ENCODE results near the gene CAV1. TPM values are rescaled to one million over a fixed set of nuclear protein-coding genes. Genes with fewer than 3 reads are reported as not detected.
A peak's percentile ranks its signal among the peaks of the same experiment; 100 is the strongest.

CAV1 gene
- total RNA-seq, 1 donor from 2014 or later: 695 TPM

DNA sequence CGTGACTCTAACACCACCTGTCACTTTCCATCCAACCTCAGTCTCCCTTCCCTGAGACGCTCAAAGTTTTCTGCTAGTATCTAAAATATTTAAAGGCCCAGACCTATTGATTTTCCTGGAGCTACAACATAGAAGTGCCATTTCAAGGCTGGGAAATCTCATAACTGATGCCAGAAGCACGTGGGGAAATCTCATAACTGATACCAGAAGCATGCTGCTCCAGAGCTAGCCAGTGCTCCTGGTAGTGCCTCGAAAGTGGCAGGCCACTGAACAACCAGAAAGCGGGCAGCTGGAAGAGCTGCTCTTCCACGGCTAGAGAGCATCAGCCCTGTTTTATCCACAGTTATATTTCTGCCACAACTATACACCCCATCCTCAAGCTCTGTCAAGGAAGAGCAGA is 72.5 kb downstream of the CAV1 start:
- ATAC-seq (no peak), DNase-seq (no peak)
- peaks cover 7% of the 10 kb centered on the region for H3K4me1 ChIP-seq
- no peaks in the 10 kb centered on the region for H3K36me3 ChIP-seq
- TF ChIP-seq, protein P1, sequence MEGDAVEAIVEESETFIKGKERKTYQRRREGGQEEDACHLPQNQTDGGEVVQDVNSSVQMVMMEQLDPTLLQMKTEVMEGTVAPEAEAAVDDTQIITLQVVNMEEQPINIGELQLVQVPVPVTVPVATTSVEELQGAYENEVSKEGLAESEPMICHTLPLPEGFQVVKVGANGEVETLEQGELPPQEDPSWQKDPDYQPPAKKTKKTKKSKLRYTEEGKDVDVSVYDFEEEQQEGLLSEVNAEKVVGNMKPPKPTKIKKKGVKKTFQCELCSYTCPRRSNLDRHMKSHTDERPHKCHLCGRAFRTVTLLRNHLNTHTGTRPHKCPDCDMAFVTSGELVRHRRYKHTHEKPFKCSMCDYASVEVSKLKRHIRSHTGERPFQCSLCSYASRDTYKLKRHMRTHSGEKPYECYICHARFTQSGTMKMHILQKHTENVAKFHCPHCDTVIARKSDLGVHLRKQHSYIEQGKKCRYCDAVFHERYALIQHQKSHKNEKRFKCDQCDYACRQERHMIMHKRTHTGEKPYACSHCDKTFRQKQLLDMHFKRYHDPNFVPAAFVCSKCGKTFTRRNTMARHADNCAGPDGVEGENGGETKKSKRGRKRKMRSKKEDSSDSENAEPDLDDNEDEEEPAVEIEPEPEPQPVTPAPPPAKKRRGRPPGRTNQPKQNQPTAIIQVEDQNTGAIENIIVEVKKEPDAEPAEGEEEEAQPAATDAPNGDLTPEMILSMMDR (IDR thresholded peaks at IDR 0.05): no peak
- H3K4me3 ChIP-seq: no peak overlapping the region
- H3K27ac ChIP-seq: no peak overlapping the region
- H3K9me3 ChIP-seq: no peaks in the 10 kb centered on the region
- no peaks in the 10 kb centered on the region for H3K27me3 ChIP-seq
- intact Hi-C loops (cut with DNase I): no loop called here

DNA sequence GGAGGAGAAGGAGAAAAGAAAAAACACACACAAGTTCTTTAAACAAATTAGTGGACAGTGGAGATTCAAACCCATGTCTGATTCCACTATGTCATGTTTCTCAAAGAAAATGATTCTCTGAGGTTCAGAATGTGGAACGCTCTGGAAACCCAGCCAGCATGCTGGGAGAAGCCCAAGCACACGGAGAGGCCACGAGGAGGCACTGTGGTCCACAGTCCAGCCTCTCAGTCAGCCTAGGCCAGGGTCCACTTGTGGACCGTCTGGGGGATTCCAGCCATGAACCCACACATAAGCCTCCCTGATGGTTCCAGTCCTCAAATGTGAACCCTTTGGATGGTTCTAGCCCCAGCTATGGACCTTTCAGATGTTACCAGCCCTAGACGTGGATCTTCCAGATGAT is 73.4 kb downstream of the CAV1 start:
- Histone ChIP-seq H3K9me3 (no peaks in the 10 kb centered on the region), H3K4me1 (no peaks in the 10 kb centered on the region), H3K36me3 (no peaks in the 10 kb centered on the region), H3K4me3 (no peak overlapping the region), H3K27me3 (no peaks in the 10 kb centered on the region), H3K27ac (no peak overlapping the region)
- ATAC-seq (peak; percentile 39), DNase-seq (no peak)
- intact Hi-C loops (cut with DNase I): no loop called here
- TF ChIP-seq, protein P1 (IDR thresholded peaks at IDR 0.05): no peak

DNA sequence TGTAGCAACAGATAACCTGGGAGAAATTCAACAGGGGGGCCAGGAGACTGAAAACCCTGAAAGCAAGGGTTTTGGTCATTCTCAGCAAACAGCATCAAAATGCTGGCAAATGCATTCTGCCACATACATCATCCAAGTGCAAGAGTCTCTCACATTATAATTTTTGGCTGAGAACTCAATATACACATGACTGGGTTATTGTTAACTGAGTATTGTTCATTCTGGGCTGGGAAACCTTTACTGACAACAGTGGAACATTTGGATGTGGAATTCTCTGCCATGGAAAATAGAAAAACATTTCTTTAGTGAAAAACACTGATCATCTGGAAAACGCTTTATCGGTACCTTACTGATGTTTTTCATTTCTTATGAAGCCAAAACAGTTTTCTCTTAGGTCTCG is 74.0 kb downstream of the CAV1 start:
- no peak for ATAC-seq

GRCh38 chr7:116601426-116601825 is 76.6 kb downstream of the CAV1 start:
- no peaks in the 10 kb centered on the region for H3K4me1 ChIP-seq
- H3K36me3 ChIP-seq: no peaks in the 10 kb centered on the region
- ATAC-seq (no peak), DNase-seq (no peak)
- no peak overlapping the region for H3K4me3 ChIP-seq
- H3K27ac ChIP-seq: no peak overlapping the region
- no peaks in the 10 kb centered on the region for H3K9me3 ChIP-seq
- TF ChIP-seq, protein P1 (IDR thresholded peaks at IDR 0.05): no peak
- no peaks in the 10 kb centered on the region for H3K27me3 ChIP-seq
- intact Hi-C loops (cut with DNase I): no loop called here

More for the DNA sequence above, 74.0 kb downstream of the CAV1 start:
- Histone ChIP-seq H3K4me3 (no peak overlapping the region), H3K9me3 (no peaks in the 10 kb centered on the region), H3K36me3 (no peaks in the 10 kb centered on the region), H3K4me1 (no peaks in the 10 kb centered on the region), H3K27me3 (no peaks in the 10 kb centered on the region), H3K27ac (no peak overlapping the region)
- TF ChIP-seq, protein P1 (IDR thresholded peaks at IDR 0.05): no peak
- intact Hi-C loops (cut with DNase I): no loop called here
- no peak for DNase-seq

GRCh38 chr7:116607299-116607698 is 82.5 kb downstream of the CAV1 start:
- no peak overlapping the region for H3K4me3 ChIP-seq
- TF ChIP-seq, protein P1 (IDR thresholded peaks at IDR 0.05): no peak
- H3K27me3 ChIP-seq: peaks cover 3% of the 10 kb centered on the region
- ATAC-seq: no peak
- no peaks in the 10 kb centered on the region for H3K4me1 ChIP-seq
- no peaks in the 10 kb centered on the region for H3K36me3 ChIP-seq
- intact Hi-C loops (cut with DNase I): no loop called here
- H3K9me3 ChIP-seq: no peaks in the 10 kb centered on the region
- no peak for DNase-seq
- H3K27ac ChIP-seq: no peak overlapping the region

- DNase-seq: no peak
- H3K36me3 ChIP-seq: no peaks in the 10 kb centered on the region
- no peak overlapping the region for H3K27ac ChIP-seq
- H3K27me3 ChIP-seq: peaks cover 3% of the 10 kb centered on the region
- intact Hi-C loops (cut with DNase I): no loop called here
- no peak overlapping the region for H3K4me3 ChIP-seq
- ATAC-seq: peak; percentile 29
- H3K4me1 ChIP-seq: no peaks in the 10 kb centered on the region
- TF ChIP-seq, protein P1 (IDR thresholded peaks at IDR 0.05): no peak
- no peaks in the 10 kb centered on the region for H3K9me3 ChIP-seq
Observed at GRCh38 chr7:116610210-116610609, 85.4 kb downstream of the CAV1 start.

All from upper lobe of right lung (tissue), 1 donor.